Natural killer cell (primary cell): ENCODE results near the gene AIRE. TPM values are rescaled to one million over a fixed set of nuclear protein-coding genes. Genes with fewer than 3 reads are reported as not detected.

Source experiments
- ATAC-seq, 3 donors: fragments of 150-1000 bp in 2 of 3; fragments of 200-7000 bp in 1 of 3; cut with Tn5 transposase; 1 replicate in 1 of 3; 2 replicates in 2 of 3; pipeline ENCODE4 v1.10.0; 2021; ENCODE audit warnings: mild to moderate bottlenecking in 2 of 3, moderate library complexity in 2 of 3
- DNase-seq, 2 donors: peaks; one replicate each; pipeline versions ENCODE4 v3.0.0 to v3.0.0-alpha.2; 2013 to 2021; ENCODE audit warnings: mixed read lengths in 1 of 2
- H3K27ac ChIP-seq: one replicate; pipeline ENCODE4 v1.5.1; 2013; ENCODE audit warnings: mild to moderate bottlenecking, low read length
- H3K27me3 ChIP-seq: one replicate; pipeline ENCODE4 v1.6.1; 2013; ENCODE audit warnings: low read length; ENCODE audit not compliant: control insufficient read depth, insufficient read depth
- H3K36me3 ChIP-seq: one replicate; pipeline ENCODE4 v1.6.1; 2013; ENCODE audit warnings: low read length; ENCODE audit not compliant: control insufficient read depth, insufficient read depth
- H3K4me1 ChIP-seq: one replicate; pipeline ENCODE4 v1.6.1; 2013; ENCODE audit warnings: low read length; ENCODE audit not compliant: control insufficient read depth, insufficient read depth
- H3K4me3 ChIP-seq: one replicate; pipeline ENCODE4 v1.5.1; 2013; ENCODE audit warnings: low read length
- H3K9me3 ChIP-seq: one replicate; pipeline ENCODE4 v1.6.1; 2013; ENCODE audit warnings: low read length; ENCODE audit not compliant: control insufficient read depth, insufficient read depth
- H3K27ac Mint-ChIP-seq, 2 donors: one replicate each; pipeline ENCODE4 v1.8.0; 2022; ENCODE audit warnings: mild to moderate bottlenecking in 2 of 2, mixed read lengths in 2 of 2, moderate library complexity in 1 of 2
- H3K27me3 Mint-ChIP-seq, 2 donors: one replicate each; pipeline ENCODE4 v1.8.0; 2022; ENCODE audit warnings: low read depth in 2 of 2, mixed read lengths in 2 of 2
- H3K36me3 Mint-ChIP-seq: one replicate; pipeline ENCODE4 v1.8.0; 2022; ENCODE audit warnings: mixed read lengths
- H3K4me1 Mint-ChIP-seq, 2 donors: one replicate each; pipeline ENCODE4 v1.8.0; 2022; ENCODE audit warnings: mixed read lengths in 2 of 2
- H3K4me3 Mint-ChIP-seq: one replicate; pipeline ENCODE4 v1.8.0; 2022; ENCODE audit warnings: mild to moderate bottlenecking, moderate library complexity, mixed read lengths
- H3K9me3 Mint-ChIP-seq, 2 donors: one replicate each; pipeline ENCODE4 v1.8.0; 2022; ENCODE audit warnings: mixed read lengths in 2 of 2
- WGBS: methylation state at CpG from one replicate; pipeline ENCODE4 v1.1.7; 2013; ENCODE audit warnings: missing lambda C conversion rate; ENCODE audit not compliant: insufficient coverage; 5-methylcytosine and 5-hydroxymethylcytosine counted together
- intact Hi-C: fragments of 100-400 bp; cut with micrococcal nuclease; formaldehyde crosslinking; loops from one replicate; pipeline ENCODE4 v1.14.2; 2022
- total RNA-seq, 4 donors: library from RNA; stranded (reverse); fragments of 120-200 nt in 1 of 4; gene quantifications; one replicate each; pipeline versions ENCODE4 v1.2.3 to v1.2.4, GENCODE V29; 2013 to 2022
- TF ChIP-seq, protein P1 (sequence below): fragments of 200-600 bp; IDR thresholded peaks from one replicate; pipeline ENCODE4 v1.8.0; 2022; ENCODE audit warnings: antibody characterized with exemption

AIRE gene
- total RNA-seq, 3 donors from 2014 or later (not counting 1 experiment from before 2014, with no cell fraction given), result not detected

DNA sequence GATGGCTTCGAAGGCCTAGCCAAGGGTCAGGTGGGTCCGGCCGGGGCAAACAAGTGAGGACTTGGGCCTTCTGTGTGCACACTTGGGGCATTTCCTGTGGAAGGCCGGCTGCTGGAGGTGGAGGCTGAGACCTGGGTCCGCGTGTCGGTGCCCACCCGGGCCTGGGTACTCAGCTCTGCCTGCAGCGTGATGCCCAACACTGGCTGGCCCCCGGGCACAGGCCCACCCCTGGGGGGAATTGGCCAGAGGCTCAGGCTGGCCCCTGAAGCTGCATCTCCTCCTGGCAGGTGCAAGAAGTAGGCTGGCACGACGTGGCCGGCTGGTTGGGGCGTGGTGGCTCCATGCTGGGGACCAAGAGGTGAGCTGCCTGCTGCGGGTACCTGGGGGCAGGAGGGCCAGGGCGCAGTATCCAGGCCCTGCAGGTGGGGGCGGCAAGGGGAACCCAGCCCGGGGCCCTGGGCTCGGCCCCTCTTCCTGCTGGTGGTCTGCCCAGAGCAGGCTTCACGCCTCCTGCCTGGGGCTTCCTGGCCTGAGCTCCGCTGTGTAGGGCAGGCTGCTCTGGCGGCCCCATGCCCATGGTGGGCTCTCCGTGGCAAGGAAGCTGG is 36.3 kb downstream of the AIRE start:
- TF ChIP-seq, protein P1, sequence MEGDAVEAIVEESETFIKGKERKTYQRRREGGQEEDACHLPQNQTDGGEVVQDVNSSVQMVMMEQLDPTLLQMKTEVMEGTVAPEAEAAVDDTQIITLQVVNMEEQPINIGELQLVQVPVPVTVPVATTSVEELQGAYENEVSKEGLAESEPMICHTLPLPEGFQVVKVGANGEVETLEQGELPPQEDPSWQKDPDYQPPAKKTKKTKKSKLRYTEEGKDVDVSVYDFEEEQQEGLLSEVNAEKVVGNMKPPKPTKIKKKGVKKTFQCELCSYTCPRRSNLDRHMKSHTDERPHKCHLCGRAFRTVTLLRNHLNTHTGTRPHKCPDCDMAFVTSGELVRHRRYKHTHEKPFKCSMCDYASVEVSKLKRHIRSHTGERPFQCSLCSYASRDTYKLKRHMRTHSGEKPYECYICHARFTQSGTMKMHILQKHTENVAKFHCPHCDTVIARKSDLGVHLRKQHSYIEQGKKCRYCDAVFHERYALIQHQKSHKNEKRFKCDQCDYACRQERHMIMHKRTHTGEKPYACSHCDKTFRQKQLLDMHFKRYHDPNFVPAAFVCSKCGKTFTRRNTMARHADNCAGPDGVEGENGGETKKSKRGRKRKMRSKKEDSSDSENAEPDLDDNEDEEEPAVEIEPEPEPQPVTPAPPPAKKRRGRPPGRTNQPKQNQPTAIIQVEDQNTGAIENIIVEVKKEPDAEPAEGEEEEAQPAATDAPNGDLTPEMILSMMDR, result no peak
- H3K4me1 ChIP-seq, result no peaks in the 10 kb centered on the region
- Mint-ChIP-seq H3K9me3 (no peaks in the 10 kb centered on the region), H3K27ac (no peak overlapping the region), H3K27me3 (no peaks in the 10 kb centered on the region), H3K4me3 (no peak overlapping the region), H3K4me1 (no peaks in the 10 kb centered on the region), H3K36me3 (no peaks in the 10 kb centered on the region)
- no peak overlapping the region for H3K4me3 ChIP-seq
- H3K9me3 ChIP-seq, result no peaks in the 10 kb centered on the region
- 96% methylated on average over 23 of the region's 23 CpGs for WGBS
- H3K36me3 ChIP-seq, result peaks cover 36% of the 10 kb centered on the region
- ATAC-seq, result no peak
- no peaks in the 10 kb centered on the region for H3K27me3 ChIP-seq
- H3K27ac ChIP-seq, result no peak overlapping the region
- DNase-seq, result no peak
- intact Hi-C loops, result no loop called here

DNA sequence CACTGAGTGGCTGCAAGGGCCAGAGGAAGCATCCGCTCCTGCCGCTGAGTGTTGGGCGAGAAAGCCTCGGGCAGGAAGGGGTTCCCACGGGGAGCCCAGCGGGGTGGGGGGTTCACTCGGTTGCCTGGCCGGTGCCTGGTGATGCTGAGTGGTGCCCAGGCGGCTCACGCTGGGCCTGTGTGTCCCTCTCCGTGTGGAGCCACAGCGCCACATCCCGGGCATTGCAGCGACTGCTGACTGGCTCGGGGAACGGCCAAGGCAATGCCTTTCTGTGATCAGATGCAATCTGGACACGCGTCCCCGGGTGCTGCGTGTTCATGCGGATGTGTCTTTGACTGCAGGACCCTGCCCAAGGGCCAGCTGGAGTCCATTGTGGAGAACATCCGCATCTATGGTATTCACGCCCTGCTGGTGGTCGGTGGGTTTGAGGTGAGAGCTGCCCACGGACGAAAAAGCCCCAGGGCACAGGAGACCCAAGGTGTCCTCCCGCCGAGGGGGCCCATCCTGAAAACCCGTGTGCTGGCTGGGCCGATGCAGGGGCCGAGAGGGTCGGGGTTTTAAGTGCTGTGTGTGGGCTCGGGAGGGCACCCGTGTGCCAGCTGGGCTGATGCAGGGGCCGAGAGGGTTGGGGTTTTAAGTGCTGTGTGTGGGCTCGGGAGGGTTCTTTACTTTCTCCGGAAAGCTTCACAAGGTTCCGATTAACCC is 37.1 kb downstream of the AIRE start:
- WGBS, result 95% methylated on average over 38 of the region's 38 CpGs
- no peaks in the 10 kb centered on the region for H3K36me3 Mint-ChIP-seq
- Histone ChIP-seq H3K36me3 (peaks cover 37% of the 10 kb centered on the region), H3K9me3 (no peaks in the 10 kb centered on the region), H3K4me1 (no peaks in the 10 kb centered on the region), H3K27me3 (no peaks in the 10 kb centered on the region), H3K4me3 (no peak overlapping the region), H3K27ac (no peak overlapping the region)
- no peak overlapping the region for H3K27ac Mint-ChIP-seq
- H3K9me3 Mint-ChIP-seq, result no peaks in the 10 kb centered on the region
- DNase-seq (no peak), ATAC-seq (no peak)
- no peaks in the 10 kb centered on the region for H3K27me3 Mint-ChIP-seq
- H3K4me1 Mint-ChIP-seq, result no peaks in the 10 kb centered on the region
- intact Hi-C loops, result no loop called here
- TF ChIP-seq, protein P1, result no peak
- no peak overlapping the region for H3K4me3 Mint-ChIP-seq

DNA sequence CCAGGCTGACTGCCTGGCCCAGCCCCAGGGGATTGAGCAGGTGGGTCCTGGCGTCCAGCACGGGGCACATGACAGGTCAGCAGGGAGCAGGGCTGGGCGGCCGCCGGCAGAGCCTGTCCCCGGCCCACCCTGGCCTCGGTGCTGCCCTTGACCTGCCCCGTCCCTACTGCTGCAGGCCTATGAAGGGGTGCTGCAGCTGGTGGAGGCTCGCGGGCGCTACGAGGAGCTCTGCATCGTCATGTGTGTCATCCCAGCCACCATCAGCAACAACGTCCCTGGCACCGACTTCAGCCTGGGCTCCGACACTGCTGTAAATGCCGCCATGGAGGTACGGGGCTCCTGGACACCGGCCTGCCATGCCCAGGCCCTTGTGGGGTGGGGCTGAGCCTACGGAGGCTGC is 37.9 kb downstream of the AIRE start:
- H3K9me3 ChIP-seq, result no peaks in the 10 kb centered on the region
- no peaks in the 10 kb centered on the region for H3K27me3 ChIP-seq
- no peak overlapping the region for H3K4me3 Mint-ChIP-seq
- no peak overlapping the region for H3K27ac Mint-ChIP-seq
- no peaks in the 10 kb centered on the region for H3K4me1 ChIP-seq
- H3K27me3 Mint-ChIP-seq, result no peaks in the 10 kb centered on the region
- peaks cover 37% of the 10 kb centered on the region for H3K36me3 ChIP-seq
- no peaks in the 10 kb centered on the region for H3K9me3 Mint-ChIP-seq
- H3K4me3 ChIP-seq, result no peak overlapping the region
- H3K4me1 Mint-ChIP-seq, result no peaks in the 10 kb centered on the region
- intact Hi-C loops, result no loop called here
- no peak overlapping the region for H3K27ac ChIP-seq
- no peaks in the 10 kb centered on the region for H3K36me3 Mint-ChIP-seq
- TF ChIP-seq, protein P1, result no peak
- ATAC-seq (no peak), DNase-seq (no peak)
- 90% methylated on average over 20 of the region's 20 CpGs for WGBS
